DND-41 (cell line): ENCODE data around the gene SHH.

ENCODE experiments used
- ATAC-seq: fragments of 200-7000 bp; cut with Tn5 transposase; 3 replicates; pipeline ENCODE4 v1.9.1; 2021; ENCODE audit warnings: low read depth; ENCODE audit not compliant: insufficient read depth
- DNase-seq: peaks from one replicate; pipeline ENCODE4 v3.0.0-alpha.2; 2020
- H2AFZ ChIP-seq: 2 replicates; pipeline ENCODE4 v1.6.0; 2012; ENCODE audit warnings: low read depth, low read length
- H3K27ac ChIP-seq: 2 replicates; pipeline ENCODE4 v1.5.1; 2012; ENCODE audit warnings: low read length, inconsistent platforms
- H3K27me3 ChIP-seq: fragments of 200-600 bp; sonication (generic); 2 replicates; pipeline ENCODE4 v1.6.0; 2012; ENCODE audit warnings: low read length, mild to moderate bottlenecking, inconsistent platforms; ENCODE audit not compliant: insufficient read depth, poor library complexity
- H3K36me3 ChIP-seq: 2 replicates; pipeline ENCODE4 v1.5.1; 2012; ENCODE audit warnings: low read length, inconsistent platforms; ENCODE audit not compliant: insufficient read depth
- H3K4me1 ChIP-seq: 2 replicates; pipeline ENCODE4 v1.5.1; 2012; ENCODE audit warnings: mild to moderate bottlenecking, low read length; ENCODE audit not compliant: insufficient read depth
- H3K4me2 ChIP-seq: 2 replicates; pipeline ENCODE4 v1.6.0; 2012; ENCODE audit warnings: mild to moderate bottlenecking, moderate library complexity, low read length, inconsistent platforms; ENCODE audit not compliant: insufficient read depth
- H3K4me3 ChIP-seq, 2 experiments: fragments of 200-600 bp in 1 of 2; shearing (Covaris generic) in 1 of 2; 2 replicates each; pipeline ENCODE4 v1.5.1; 2012 to 2016; ENCODE audit warnings: inconsistent platforms in 2 of 2, low read length in 2 of 2, mild to moderate bottlenecking in 2 of 2, low read depth in 1 of 2, moderate library complexity in 1 of 2
- H3K79me2 ChIP-seq: 2 replicates; pipeline ENCODE4 v1.6.0; 2012; ENCODE audit warnings: low read length, inconsistent platforms; ENCODE audit not compliant: insufficient read depth
- H3K9ac ChIP-seq: 2 replicates; pipeline ENCODE4 v1.6.0; 2012; ENCODE audit warnings: low read depth, mild to moderate bottlenecking, inconsistent platforms, low read length, moderate library complexity
- H3K9me3 ChIP-seq: 2 replicates; pipeline ENCODE4 v1.5.1; 2012; ENCODE audit warnings: low read length, moderate library complexity, mild to moderate bottlenecking, inconsistent platforms; ENCODE audit not compliant: insufficient read depth, severe bottlenecking
- H4K20me1 ChIP-seq: 2 replicates; pipeline ENCODE4 v1.6.0; 2012; ENCODE audit warnings: low read length; ENCODE audit not compliant: insufficient read depth
- EZH2 ChIP-seq: IDR thresholded peaks from 3 replicates; pipeline ENCODE4 v1.6.1; 2012; ENCODE audit warnings: borderline replicate concordance, low read depth, mild to moderate bottlenecking, moderate library complexity, low read length, inconsistent platforms; ENCODE audit not compliant: severe bottlenecking
- TF ChIP-seq, protein P1 (sequence below): IDR thresholded peaks from 2 replicates; pipeline ENCODE4 v1.5.1; 2012; ENCODE audit warnings: borderline replicate concordance, low read length, moderate library complexity, mild to moderate bottlenecking; ENCODE audit not compliant: poor library complexity, severe bottlenecking; ENCODE audit errors: extremely low read depth

Gene SHH

GRCh38 chr7:155808549-155809331, 3.5 kb downstream of the SHH start:
- no peaks in the 10 kb centered on the region for H3K79me2 ChIP-seq
- H4K20me1 ChIP-seq = no peaks in the 10 kb centered on the region
- no peaks in the 10 kb centered on the region for H3K36me3 ChIP-seq
- DNase-seq (no peak), ATAC-seq (no peak)
- no peak overlapping the region for H3K4me3 ChIP-seq
- H3K9ac ChIP-seq = no peak overlapping the region
- H3K9me3 ChIP-seq = no peaks in the 10 kb centered on the region
- H3K4me1 ChIP-seq = no peaks in the 10 kb centered on the region
- TF ChIP-seq EZH2 = no peak
- TF ChIP-seq, protein P1, sequence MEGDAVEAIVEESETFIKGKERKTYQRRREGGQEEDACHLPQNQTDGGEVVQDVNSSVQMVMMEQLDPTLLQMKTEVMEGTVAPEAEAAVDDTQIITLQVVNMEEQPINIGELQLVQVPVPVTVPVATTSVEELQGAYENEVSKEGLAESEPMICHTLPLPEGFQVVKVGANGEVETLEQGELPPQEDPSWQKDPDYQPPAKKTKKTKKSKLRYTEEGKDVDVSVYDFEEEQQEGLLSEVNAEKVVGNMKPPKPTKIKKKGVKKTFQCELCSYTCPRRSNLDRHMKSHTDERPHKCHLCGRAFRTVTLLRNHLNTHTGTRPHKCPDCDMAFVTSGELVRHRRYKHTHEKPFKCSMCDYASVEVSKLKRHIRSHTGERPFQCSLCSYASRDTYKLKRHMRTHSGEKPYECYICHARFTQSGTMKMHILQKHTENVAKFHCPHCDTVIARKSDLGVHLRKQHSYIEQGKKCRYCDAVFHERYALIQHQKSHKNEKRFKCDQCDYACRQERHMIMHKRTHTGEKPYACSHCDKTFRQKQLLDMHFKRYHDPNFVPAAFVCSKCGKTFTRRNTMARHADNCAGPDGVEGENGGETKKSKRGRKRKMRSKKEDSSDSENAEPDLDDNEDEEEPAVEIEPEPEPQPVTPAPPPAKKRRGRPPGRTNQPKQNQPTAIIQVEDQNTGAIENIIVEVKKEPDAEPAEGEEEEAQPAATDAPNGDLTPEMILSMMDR = no peak
- H2AFZ ChIP-seq = no peak overlapping the region
- H3K27ac ChIP-seq = no peak overlapping the region
- H3K4me2 ChIP-seq = no peak overlapping the region
- H3K27me3 ChIP-seq = no peaks in the 10 kb centered on the region

DNA sequence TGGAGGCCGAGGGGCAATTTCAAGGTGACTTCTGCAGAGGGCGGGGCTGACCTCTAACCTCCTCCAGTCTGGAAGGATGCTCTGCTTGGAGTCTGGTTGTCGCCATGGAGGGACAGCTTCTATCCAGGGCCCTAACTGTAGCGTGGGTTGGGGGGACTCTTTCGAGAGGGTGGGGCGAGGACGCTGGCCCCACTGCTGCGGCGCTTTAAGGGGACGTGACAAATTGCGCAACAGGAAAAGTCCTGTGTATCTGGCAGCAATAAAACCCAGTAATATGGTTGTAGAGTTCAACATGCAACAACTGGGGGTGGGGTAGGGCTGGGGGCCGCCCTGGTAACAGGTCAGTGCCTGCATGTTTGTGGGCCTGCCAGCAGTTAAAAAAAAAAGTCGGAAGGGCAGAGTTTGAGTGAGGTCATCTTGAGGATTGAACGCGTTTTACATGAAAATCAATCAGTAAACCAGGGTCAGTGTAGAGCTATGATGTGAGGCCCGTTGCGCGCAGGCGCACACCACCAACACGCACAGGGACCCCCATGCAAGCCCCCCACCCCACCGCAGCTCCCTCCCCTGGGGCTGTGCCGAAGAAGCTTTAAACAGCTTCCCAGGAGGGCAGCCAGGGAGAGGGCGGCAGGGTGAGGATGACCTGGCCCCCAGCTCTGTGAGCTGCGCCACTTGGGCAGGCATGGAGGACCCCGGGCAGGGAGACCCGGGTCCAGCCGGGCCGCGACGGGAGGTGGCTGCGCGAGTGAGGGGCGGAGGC, 4.3 kb downstream of the SHH start:
- H2AFZ ChIP-seq = no peak overlapping the region
- DNase-seq (no peak), ATAC-seq (no peak)
- no peak overlapping the region for H3K4me3 ChIP-seq
- H4K20me1 ChIP-seq = no peaks in the 10 kb centered on the region
- H3K4me1 ChIP-seq = no peaks in the 10 kb centered on the region
- no peaks in the 10 kb centered on the region for H3K79me2 ChIP-seq
- no peaks in the 10 kb centered on the region for H3K36me3 ChIP-seq
- H3K27ac ChIP-seq = no peak overlapping the region
- TF ChIP-seq, protein P1 = no peak
- TF ChIP-seq EZH2 = no peak
- H3K4me2 ChIP-seq = no peak overlapping the region
- H3K9ac ChIP-seq = no peak overlapping the region
- H3K27me3 ChIP-seq = no peaks in the 10 kb centered on the region
- H3K9me3 ChIP-seq = no peaks in the 10 kb centered on the region

DNA sequence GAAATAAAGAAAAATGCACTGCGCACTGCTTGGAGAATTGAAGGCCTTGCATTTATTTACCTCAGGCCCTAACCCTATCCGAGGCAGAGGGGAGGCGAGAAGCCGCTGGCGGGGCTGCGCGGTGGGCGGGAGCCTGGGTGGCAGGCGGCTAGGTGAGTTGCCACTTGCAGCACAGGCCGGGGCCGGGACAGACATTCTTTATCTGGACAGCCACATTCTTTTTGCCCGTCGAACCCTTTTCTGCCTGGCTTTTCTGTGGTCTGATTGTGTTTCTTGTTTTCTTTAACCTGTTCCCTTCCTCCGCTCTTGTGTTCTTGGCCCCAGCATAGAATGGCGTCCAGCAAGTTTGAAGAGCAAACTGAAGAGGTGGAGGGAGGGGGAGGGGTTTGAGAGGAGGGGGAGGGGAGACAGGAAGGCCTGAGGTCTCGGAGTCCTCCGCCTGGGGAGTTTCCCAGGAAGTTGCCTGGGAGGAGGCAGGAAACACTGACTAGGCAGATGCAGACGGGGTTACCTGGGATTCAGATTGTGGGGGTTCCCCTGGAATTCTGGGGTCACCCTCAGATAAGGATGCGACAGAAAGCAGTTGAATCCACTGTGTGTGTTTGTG, 5.1 kb downstream of the SHH start:
- Histone ChIP-seq H4K20me1 (no peaks in the 10 kb centered on the region), H2AFZ (no peak overlapping the region), H3K27ac (no peak overlapping the region), H3K36me3 (no peaks in the 10 kb centered on the region), H3K9ac (no peak overlapping the region), H3K27me3 (no peaks in the 10 kb centered on the region), H3K4me2 (no peak overlapping the region), H3K9me3 (no peaks in the 10 kb centered on the region), H3K79me2 (no peaks in the 10 kb centered on the region), H3K4me3 (no peak overlapping the region), H3K4me1 (no peaks in the 10 kb centered on the region)
- ATAC-seq (no peak), DNase-seq (no peak)
- TF ChIP-seq, protein P1 = no peak
- TF ChIP-seq EZH2 = no peak
